Kidney (tissue), 14 donors: ENCODE data around the gene ARL4D. TPM values are rescaled to one million over a fixed set of nuclear protein-coding genes. Genes with fewer than 3 reads are reported as not detected.

ENCODE experiments used
- DNase-seq, 5 donors: peaks; one replicate each; pipeline ENCODE4 v3.0.0-alpha.2; 2013 to 2020
- FAIRE-seq: peaks from 2 replicates; lab custom pipeline; 2012; peaks lifted over from hg19 to GRCh38; lab: Jason Lieb, UNC
- H3K27ac ChIP-seq, 2 donors: one replicate each; pipeline ENCODE4 v1.7.0; 2013; ENCODE audit warnings: low read depth in 2 of 2, low read length in 2 of 2, inconsistent platforms in 1 of 2
- H3K27me3 ChIP-seq: one replicate; pipeline ENCODE4 v1.7.1; 2013; ENCODE audit warnings: low read length, inconsistent platforms; ENCODE audit not compliant: control insufficient read depth, insufficient read depth
- H3K36me3 ChIP-seq, 3 donors: one replicate each; pipeline versions ENCODE4 v1.7.0 to v1.7.1; 2013; ENCODE audit warnings: low read length in 3 of 3, control low read depth in 1 of 3, inconsistent platforms in 1 of 3; ENCODE audit not compliant: insufficient read depth in 3 of 3, control insufficient read depth in 2 of 3
- H3K4me1 ChIP-seq, 3 donors: one replicate each; pipeline versions ENCODE4 v1.7.0 to v1.7.1; 2013; ENCODE audit warnings: low read length in 3 of 3, inconsistent platforms in 1 of 3, low read depth in 1 of 3; ENCODE audit not compliant: control insufficient read depth in 2 of 3, insufficient read depth in 2 of 3
- H3K4me3 ChIP-seq, 3 donors: one replicate each; pipeline versions ENCODE4 v1.7.0 to v1.8.1; 2013; ENCODE audit warnings: low read length in 3 of 3, control low read depth in 1 of 3, inconsistent platforms in 1 of 3
- H3K9ac ChIP-seq, 3 donors: one replicate each; pipeline versions ENCODE4 v1.7.0 to v1.7.1; 2013; ENCODE audit warnings: low read length in 3 of 3, control low read depth in 1 of 3, inconsistent platforms in 1 of 3
- H3K9me3 ChIP-seq, 3 donors: one replicate each; pipeline versions ENCODE4 v1.7.0 to v1.7.1; 2013; ENCODE audit warnings: low read length in 3 of 3, control low read depth in 1 of 3, inconsistent platforms in 1 of 3; ENCODE audit not compliant: control insufficient read depth in 2 of 3, insufficient read depth in 1 of 3
- intact Hi-C: fragments of 100-400 bp; cut with DNase I; formaldehyde crosslinking; loops from one replicate; pipeline ENCODE4 v1.11.1; 2022
- polyA plus RNA-seq: library from polyadenylated mRNA; stranded (reverse); fragments of 350-450 nt; fragmentation: Illumina TruSeq; extraction: RNeasy Lipid Tissue Mini Kit (QIAGEN cat#74804); gene quantifications from one replicate; pipeline ENCODE4 v1.2.3, GENCODE V29; 2014; ENCODE audit warnings: low read depth, low replicate concordance; ENCODE audit not compliant: insufficient read depth
- total RNA-seq: library from RNA; stranded (reverse); fragmentation: NEBNext Ultra II Directional; extraction: Animal tissue kit (Norgen Biotek cat#: 25700); gene quantifications from one replicate; pipeline ENCODE4 v1.2.1, GENCODE V29; 2021
- TF ChIP-seq, protein P1 (sequence below): IDR thresholded peaks from 3 replicates; pipeline ENCODE4 v1.5.1; 2012; ENCODE audit warnings: mild to moderate bottlenecking, moderate library complexity, borderline replicate concordance; ENCODE audit not compliant: insufficient read depth; ENCODE audit errors: extremely low read depth
- donor health status: control.
- donor health status: control.
- donor health status: control.
- donor health status: control.
- donor health status: control.
- donor health status: DM: yes; HTN: yes; CAD: no.
- donor health status: Normal renal cell carcinoma (clear cell type).

The ARL4D gene
- total and polyA plus RNA-seq, 2 donors from 2014 or later: 48.8 to 81.2 TPM

DNA sequence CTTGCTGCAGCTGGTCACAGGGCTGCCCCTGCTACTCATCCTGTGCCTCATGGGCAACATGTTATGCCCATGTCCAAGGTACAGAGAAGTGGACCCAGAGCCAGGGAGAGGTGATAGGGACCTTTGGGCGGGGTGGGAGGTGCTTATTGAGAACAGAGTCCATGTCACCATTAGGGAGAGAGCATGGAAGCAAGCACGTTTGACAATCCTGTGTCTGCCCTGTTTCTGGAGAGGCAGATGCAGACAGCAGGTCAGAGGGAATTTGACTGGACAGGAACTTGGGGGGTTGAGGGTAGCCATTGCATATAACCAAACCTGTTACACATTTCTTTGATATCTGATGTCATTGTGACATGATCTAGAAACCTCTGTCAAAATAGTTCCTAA, 14.3 kb upstream of the ARL4D start:
- H3K36me3 ChIP-seq: no peaks in the 10 kb centered on the region
- H3K9ac ChIP-seq: no peak overlapping the region
- peaks cover under 1 to 4% (median under 1%) of the 10 kb centered on the region in 3 donors for H3K4me1 ChIP-seq
- H3K4me3 ChIP-seq: no peak overlapping the region
- intact Hi-C loops: no loop called here
- FAIRE-seq (no peak), DNase-seq (no peak)
- TF ChIP-seq, protein P1, sequence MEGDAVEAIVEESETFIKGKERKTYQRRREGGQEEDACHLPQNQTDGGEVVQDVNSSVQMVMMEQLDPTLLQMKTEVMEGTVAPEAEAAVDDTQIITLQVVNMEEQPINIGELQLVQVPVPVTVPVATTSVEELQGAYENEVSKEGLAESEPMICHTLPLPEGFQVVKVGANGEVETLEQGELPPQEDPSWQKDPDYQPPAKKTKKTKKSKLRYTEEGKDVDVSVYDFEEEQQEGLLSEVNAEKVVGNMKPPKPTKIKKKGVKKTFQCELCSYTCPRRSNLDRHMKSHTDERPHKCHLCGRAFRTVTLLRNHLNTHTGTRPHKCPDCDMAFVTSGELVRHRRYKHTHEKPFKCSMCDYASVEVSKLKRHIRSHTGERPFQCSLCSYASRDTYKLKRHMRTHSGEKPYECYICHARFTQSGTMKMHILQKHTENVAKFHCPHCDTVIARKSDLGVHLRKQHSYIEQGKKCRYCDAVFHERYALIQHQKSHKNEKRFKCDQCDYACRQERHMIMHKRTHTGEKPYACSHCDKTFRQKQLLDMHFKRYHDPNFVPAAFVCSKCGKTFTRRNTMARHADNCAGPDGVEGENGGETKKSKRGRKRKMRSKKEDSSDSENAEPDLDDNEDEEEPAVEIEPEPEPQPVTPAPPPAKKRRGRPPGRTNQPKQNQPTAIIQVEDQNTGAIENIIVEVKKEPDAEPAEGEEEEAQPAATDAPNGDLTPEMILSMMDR: no peak
- peaks cover 0 to 4% (median 0%) of the 10 kb centered on the region in 3 donors for H3K9me3 ChIP-seq
- H3K27me3 ChIP-seq: no peaks in the 10 kb centered on the region
- no peak overlapping the region for H3K27ac ChIP-seq

DNA sequence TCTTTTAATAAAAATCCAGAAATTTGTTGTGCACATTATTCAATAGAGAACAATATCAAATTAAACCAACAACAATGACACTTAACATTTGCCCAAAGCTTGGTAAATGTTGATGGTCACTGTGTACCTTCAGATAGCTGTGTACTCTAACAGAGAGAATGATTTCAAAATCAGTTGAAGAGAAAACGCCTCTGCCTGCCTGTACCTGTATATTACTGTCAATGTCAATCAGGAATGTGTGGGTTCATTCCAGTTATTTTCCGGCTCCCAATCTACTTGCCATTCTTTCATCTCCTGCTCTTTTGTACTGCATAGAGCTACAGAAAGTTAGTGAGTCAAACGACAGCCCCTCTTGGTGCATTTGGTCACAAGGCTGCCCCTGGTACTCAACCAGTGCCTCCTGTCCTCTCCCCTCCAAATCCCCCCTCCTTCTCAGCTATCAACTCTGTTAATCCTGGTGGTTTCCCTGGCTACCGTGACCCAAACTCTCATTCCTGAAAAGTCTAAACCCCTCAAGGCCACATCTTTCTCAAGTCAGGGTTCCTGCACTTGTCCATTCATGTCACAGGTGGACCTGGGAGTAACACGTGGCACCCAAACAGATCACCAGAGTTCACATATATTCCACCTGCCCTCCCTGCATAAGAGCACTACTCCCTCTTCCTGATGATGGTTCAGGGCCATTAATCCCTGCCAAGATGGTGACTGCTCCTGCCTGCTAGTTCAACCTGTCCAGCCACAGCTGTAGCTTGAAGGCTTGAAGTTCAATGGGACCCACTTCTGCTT, 13.6 kb upstream of the ARL4D start:
- no peak overlapping the region for H3K27ac ChIP-seq
- TF ChIP-seq, protein P1: no peak
- intact Hi-C loops: no loop called here
- peaks cover 0 to 2% (median 0%) of the 10 kb centered on the region in 3 donors for H3K9me3 ChIP-seq
- H3K4me1 ChIP-seq: peaks cover 2 to 4% (median 2%) of the 10 kb centered on the region in 3 donors
- H3K4me3 ChIP-seq: no peak overlapping the region
- FAIRE-seq: no peak
- no peaks in the 10 kb centered on the region for H3K27me3 ChIP-seq
- DNase-seq: peak in 2 of 5 donors; percentile 76 to 77
- no peak overlapping the region for H3K9ac ChIP-seq
- H3K36me3 ChIP-seq: no peaks in the 10 kb centered on the region

DNA sequence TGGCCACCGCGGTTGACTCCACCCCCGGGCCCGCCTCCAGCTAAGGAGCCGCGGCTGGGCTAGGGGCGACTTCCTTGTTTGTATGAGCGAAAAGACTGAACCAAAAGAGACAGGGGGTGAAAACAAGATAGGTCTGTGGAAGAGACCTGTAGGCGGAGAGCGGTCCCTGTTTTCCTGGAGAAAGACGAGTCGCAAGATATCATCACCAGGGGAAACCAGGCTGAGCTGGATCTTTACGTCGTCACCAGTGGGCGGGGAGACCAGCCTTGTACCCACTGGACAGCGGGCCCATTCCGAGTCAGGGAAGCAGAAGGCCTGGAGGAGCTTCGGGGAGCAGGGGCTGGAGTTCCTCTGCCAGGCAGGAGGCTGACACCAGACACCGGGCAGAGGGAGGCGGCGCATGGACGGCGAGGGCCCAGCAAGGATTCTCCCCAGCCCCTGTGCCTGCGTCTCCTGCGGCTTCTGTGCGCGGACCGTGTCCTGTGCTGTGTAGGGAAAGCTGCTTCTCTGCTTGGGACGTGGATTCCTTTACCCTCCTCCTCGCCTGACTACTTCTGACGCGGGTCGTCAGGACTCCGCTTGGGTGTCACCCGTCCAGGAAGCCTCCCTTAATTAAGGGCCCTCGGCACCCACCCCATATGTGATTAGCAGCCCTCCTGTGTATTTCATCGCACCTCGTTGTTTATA, 10.3 kb upstream of the ARL4D start:
- H3K9me3 ChIP-seq: no peaks in the 10 kb centered on the region
- H3K27ac ChIP-seq: peak overlapping the region; percentile 98 to 99
- peak overlapping the region; percentile 77 to 98 (median 91) for H3K4me3 ChIP-seq
- H3K27me3 ChIP-seq: no peaks in the 10 kb centered on the region
- no peaks in the 10 kb centered on the region for H3K36me3 ChIP-seq
- FAIRE-seq (no peak), DNase-seq (peak; percentile 94 to 98 (median 97))
- H3K9ac ChIP-seq: peak overlapping the region; percentile 90 to 100 (median 97)
- TF ChIP-seq, protein P1: no peak
- intact Hi-C loops: no loop called here
- H3K4me1 ChIP-seq: peaks cover 2 to 4% (median 2%) of the 10 kb centered on the region in 3 donors
